ENCODE measurements around the gene FAM20A.
"Not testable (repeated sequence)": the region's sequence is repeated elsewhere in the genome, so short reads cannot be mapped to it uniquely, and the experiment has no call there.

The FAM20A gene

GRCh38 chr17:68492394-68493054 lies 108.6 kb downstream of the FAM20A start:
- not testable (repeated sequence) for DNase-seq (ENCODE audit: low read depth in 2 of 2)

- DNase-seq (ENCODE audit: low read depth in 2 of 2): no peak
These were observed 109.6 kb downstream of the FAM20A start for GRCh38 chr17:68491381-68492231.

- DNase-seq (ENCODE audit: low read depth in 2 of 2): no peak
These were observed 111.2 kb downstream of the FAM20A start for GRCh38 chr17:68489919-68490318.

Data from activated CD8-positive, alpha-beta memory T cell treated with anti-CD3 and anti-CD28 coated beads for 4 hours (primary cell).